ENCODE data around the gene ZNF212.
"Not testable (repeated sequence)": the region's sequence is repeated elsewhere in the genome, so short reads cannot be mapped to it uniquely, and the experiment has no call there.

The ZNF212 gene

DNA sequence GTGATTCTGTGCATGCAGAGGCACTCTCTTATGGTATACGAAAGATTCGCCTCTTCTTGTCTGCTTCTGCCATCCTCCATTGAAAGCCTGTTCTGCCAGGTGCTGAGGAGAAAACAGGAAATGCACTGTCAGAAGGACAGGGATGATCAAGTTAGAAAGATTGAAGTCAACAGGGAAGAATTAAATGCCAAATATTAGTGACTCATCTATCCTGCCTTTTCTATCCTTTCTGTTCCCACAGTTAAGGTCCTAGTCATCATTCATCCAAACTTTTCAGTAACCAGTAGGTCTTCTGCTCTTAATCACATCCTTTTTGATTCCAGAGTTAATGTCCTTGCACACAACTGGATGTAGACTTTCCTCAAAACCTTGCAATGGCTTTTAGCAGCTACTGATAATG is 17.7 kb downstream of the ZNF212 start:
- no peak overlapping the region for H3K27ac ChIP-seq
- TF ChIP-seq, protein P1, sequence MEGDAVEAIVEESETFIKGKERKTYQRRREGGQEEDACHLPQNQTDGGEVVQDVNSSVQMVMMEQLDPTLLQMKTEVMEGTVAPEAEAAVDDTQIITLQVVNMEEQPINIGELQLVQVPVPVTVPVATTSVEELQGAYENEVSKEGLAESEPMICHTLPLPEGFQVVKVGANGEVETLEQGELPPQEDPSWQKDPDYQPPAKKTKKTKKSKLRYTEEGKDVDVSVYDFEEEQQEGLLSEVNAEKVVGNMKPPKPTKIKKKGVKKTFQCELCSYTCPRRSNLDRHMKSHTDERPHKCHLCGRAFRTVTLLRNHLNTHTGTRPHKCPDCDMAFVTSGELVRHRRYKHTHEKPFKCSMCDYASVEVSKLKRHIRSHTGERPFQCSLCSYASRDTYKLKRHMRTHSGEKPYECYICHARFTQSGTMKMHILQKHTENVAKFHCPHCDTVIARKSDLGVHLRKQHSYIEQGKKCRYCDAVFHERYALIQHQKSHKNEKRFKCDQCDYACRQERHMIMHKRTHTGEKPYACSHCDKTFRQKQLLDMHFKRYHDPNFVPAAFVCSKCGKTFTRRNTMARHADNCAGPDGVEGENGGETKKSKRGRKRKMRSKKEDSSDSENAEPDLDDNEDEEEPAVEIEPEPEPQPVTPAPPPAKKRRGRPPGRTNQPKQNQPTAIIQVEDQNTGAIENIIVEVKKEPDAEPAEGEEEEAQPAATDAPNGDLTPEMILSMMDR (conservative IDR thresholded peaks at IDR 0.05) = no peak

DNA sequence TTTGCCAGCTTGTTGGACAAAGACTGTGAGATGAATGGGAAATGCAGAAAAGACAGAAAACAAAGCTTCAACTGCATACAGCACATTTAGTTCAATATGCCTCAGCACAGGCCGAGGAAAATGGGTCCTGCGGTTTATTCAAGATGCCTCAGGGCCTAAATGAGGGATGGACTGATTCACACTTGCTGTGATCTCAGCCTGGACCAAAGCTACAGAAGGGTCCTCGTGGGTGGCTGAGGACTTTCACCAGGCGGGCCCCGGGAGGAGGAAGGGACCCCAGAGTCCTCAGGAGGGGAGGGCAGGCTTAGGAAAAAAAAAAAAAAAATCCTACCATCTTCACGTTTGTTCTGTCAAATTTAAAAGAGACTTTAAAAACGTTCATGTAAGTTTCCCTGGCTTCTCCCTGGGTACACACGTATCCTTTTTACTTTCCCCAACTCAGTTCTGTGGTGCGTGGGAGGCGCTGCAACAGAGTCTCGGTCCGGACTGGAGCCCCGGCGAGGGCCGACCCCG is 21.9 kb downstream of the ZNF212 start:
- TF ChIP-seq, protein P1 (conservative IDR thresholded peaks at IDR 0.05) = no peak
- H3K27ac ChIP-seq = peak overlapping the region; percentile 92

DNA sequence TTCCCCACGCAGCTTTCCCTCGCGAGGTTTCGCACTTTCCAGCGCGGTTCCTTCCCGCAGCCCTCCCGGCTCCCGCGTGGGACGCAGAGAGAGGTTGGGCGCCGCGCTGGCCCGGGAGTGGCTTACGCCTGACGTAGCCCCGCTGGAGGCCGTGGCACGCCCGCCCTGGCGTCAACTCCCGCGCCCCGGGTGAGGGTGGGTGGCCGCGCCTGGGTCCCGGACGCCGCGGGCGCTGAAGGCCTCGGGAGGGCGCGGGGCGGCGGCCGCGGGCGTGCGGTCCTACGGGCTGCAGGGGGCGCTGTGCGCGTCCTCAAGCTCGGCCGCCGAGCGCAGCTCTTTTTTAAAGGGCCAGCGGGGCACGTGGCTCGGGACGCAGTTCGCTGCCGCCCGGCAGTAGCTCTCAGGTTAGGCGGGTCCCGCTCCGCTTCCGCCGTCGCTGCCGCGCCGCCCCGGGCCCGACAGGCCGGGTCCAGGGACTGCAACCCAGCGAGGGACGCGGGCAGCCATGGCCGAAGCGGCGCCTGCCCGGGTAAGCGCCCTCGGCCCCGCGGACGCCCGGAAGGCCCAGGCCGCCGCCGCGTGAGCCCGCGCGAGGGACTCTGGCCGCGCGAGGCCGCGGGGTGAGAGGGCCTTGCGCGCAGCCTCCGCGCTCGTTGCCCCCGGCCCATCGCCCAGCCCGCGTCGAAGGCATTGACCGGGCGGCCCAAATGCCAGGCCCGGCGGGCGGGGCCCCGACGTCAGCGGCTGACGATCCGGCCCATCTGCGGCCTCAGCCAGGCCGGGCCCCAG is 22.6 kb downstream of the ZNF212 start, which contains the start of gene ZNF783:
ZNF783 (plus strand) TSS at position 368 of the 789 bp plus-strand sequence; CDS start at position 506, 138 bp downstream.
- TF ChIP-seq, protein P1 (conservative IDR thresholded peaks at IDR 0.05) = peak; percentile 97
- peak within 1 kb of the TSS; percentile 92 for H3K27ac ChIP-seq

DNA sequence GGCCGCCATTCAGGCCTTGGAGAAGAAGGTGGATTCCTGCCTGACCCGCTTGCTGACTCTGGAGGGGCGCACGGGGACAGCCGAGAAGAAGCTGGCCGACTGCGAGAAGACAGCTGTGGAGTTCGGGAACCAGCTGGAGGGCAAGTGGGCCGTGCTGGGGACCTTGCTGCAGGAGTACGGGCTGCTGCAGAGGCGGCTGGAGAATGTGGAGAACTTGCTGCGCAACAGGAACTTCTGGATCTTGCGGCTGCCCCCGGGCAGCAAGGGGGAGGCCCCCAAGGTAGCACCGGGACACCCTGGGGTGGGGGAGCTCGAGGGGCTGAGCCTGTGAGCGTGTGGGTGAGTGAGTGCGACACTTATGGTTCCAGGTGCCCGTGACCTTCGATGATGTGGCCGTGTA is 27.0 kb downstream of the ZNF212 start:
- TF ChIP-seq, protein P1 (conservative IDR thresholded peaks at IDR 0.05) = no peak

DNA sequence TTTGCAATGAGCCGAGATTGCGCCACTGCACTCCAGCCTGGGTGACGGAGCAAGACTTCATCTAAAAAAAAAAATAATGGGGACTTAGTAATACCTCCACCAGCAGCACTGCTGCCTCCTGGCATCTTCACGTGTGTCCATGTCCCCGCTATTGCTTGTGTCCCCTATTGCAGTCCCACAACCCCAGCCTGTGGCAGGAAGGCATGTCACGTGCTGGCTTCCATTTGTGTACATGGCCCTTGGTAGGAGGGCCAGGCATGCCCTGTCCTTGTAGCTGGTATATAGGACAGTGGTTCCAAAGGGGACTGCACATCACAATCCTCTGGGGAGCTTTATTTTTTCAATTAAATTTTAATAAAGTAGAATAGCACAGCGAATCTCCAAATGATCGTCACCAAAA is 28.3 kb downstream of the ZNF212 start:
- TF ChIP-seq, protein P1 (conservative IDR thresholded peaks at IDR 0.05) = no peak
- no peak overlapping the region for H3K27ac ChIP-seq

More for the DNA sequence above, 27.0 kb downstream of the ZNF212 start:
- H3K27ac ChIP-seq = no peak overlapping the region

DNA sequence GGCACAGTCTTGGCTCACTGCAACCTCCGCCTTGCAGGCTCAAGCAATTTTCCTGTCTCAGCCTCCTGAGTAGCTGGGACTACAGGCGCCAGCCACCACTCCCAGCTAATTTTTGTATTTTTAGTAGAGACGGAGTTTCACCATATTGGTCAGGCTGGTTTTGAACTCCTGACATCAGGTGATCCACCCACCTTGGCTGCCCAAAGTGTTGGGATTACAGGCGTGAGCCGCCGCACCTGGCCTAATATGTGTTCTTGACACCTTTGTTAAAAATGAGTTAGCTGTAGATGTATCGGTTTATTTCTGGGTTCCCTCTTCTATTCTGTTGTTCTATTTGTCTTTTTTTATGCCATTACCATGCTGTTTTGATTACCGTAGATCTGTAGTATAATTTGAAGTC is 35.0 kb downstream of the ZNF212 start:
- H3K27ac ChIP-seq = not testable (repeated sequence)

DNA sequence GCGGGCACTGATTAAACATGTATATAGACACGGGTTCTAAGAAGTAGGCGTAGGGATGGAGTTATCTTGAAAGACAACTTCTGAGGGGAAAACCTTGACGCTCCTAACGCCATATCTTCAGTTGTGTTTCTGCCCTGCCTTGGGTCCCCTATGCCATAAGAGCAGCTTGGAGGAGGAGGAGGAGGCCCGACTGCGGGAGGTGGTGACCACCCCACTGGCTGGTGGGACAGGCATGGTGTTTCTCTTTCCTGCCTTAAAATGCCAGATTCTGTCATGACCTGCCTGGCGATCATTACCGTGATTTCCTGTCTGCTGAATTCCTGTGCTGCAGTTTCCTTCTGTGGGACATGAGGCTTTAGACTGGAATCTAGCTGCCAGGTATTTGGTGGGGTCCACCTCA is 38.4 kb downstream of the ZNF212 start:
- H3K27ac ChIP-seq = no peak overlapping the region
- TF ChIP-seq, protein P1 (conservative IDR thresholded peaks at IDR 0.05) = no peak

DNA sequence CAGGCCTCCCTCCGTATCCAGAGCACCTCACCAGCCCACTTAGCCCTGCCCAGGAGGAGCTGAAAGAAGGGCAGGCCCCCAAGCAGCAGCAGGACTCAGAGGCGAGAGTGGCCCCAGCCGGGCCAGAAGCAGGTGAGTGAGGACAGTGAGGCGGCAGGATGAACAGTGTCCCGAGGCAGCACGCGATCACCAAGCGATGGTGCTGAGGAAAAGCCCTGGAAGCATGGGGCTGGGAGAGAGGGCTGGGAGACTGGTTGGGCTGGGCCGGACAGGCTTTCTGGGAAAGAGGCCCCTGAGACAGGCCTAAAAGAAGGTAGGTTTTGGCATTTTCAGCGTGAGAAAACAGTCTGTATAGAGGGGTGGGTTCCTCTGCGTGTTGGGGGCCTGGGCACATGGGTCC is 38.9 kb downstream of the ZNF212 start:
- TF ChIP-seq, protein P1 (conservative IDR thresholded peaks at IDR 0.05) = no peak
- H3K27ac ChIP-seq = no peak overlapping the region

All from VCaP (cell line).